ENCODE measurements around the gene SCAMP1.
"Not testable (repeated sequence)": the region's sequence is repeated elsewhere in the genome, so short reads cannot be mapped to it uniquely, and the experiment has no call there.

The SCAMP1 gene

GRCh38 chr5:78429332-78429980 lies 69.0 kb downstream of the SCAMP1 start:
- no peak for DNase-seq (ENCODE audit: low read depth)

- DNase-seq (ENCODE audit: low read depth) = no peak
Observed at GRCh38 chr5:78430866-78431265, 70.4 kb downstream of the SCAMP1 start.

- no peak for DNase-seq (ENCODE audit: low read depth)
Observed at GRCh38 chr5:78433972-78434371, 73.6 kb downstream of the SCAMP1 start.

- DNase-seq (ENCODE audit: low read depth) = no peak
Observed at GRCh38 chr5:78447775-78448424, 87.5 kb downstream of the SCAMP1 start.

DNA sequence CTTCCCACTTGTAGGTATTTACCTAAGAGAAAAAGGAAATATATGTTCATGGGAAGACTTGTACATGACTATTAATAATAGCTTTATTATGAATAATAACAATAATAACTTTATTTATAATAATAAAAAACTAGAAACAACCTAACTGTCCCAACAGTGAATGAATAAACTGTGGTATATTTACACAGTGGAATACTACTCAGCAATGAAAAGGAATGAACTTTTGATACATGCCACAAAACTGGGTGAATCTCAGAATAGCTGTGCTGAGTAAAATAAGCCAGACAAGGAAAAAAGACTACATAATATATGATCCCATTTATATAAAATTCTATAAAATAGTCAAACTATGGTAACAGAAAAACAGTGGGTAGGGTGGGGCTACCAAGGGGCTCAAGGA lies 88.7 kb downstream of the SCAMP1 start:
- DNase-seq (ENCODE audit: low read depth) = no peak

DNA sequence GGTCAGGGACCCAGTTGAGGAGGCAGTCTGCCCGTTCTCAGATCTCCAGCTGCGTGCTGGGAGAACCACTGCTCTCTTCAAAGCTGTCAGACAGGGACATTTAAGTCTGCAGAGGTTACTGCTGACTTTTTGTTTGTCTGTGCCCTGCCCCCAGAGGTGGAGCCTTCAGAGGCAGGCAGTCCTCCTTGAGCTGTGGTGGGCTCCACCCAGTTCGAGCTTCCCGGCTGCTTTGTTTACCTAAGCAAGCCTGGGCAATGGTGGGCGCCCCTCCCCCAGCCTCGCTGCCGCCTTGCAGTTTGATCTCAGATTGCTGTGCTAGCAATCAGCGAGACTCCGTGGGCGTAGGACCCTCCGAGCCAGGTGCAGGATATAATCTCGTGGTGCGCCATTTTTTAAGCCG lies 97.1 kb downstream of the SCAMP1 start:
- not testable (repeated sequence) for DNase-seq (ENCODE audit: low read depth)

- no peak for DNase-seq (ENCODE audit: low read depth)
Observed at GRCh38 chr5:78458843-78459242, 98.4 kb downstream of the SCAMP1 start.

GRCh38 chr5:78467140-78467539 lies 106.7 kb downstream of the SCAMP1 start:
- DNase-seq (ENCODE audit: low read depth) = no peak

- no peak for DNase-seq (ENCODE audit: low read depth)
Observed at GRCh38 chr5:78467752-78468357, 107.4 kb downstream of the SCAMP1 start.

- no peak for DNase-seq (ENCODE audit: low read depth)
Observed at GRCh38 chr5:78471896-78472295, 111.5 kb downstream of the SCAMP1 start.

DNA sequence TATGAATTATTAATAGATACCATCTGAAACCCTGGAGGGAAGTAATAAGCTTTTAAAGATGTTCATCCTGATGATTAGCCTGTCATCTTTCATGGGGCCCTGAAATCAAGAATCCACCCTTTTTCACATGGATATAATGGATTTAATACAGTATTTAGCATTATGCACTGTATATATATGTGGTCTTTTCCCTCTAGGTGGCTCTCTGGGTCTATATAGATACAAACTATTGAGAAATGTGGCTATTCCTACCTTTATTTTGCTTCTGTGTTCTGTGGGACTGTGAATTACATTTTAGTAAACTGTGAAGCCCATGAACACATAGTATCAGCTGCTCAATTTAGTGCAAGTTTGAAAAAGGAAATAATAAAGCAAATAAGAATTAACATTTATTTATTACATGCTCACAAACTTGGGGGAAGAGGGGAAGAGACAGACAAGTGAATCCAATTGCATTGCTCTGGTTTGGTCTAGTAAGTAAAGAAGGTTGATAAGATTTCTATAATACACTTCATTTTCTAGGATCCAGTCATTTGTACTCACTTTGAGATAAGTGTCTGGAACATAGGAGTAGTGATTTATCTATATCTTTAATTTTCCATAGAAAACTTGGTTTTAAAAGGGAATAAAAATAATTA lies 112.2 kb downstream of the SCAMP1 start:
- DNase-seq (ENCODE audit: low read depth) = no peak

- no peak for DNase-seq (ENCODE audit: low read depth)
Observed at GRCh38 chr5:78473751-78474150, 113.3 kb downstream of the SCAMP1 start.

GRCh38 chr5:78475370-78475769 lies 115.0 kb downstream of the SCAMP1 start:
- no peak for DNase-seq (ENCODE audit: low read depth)

DNA sequence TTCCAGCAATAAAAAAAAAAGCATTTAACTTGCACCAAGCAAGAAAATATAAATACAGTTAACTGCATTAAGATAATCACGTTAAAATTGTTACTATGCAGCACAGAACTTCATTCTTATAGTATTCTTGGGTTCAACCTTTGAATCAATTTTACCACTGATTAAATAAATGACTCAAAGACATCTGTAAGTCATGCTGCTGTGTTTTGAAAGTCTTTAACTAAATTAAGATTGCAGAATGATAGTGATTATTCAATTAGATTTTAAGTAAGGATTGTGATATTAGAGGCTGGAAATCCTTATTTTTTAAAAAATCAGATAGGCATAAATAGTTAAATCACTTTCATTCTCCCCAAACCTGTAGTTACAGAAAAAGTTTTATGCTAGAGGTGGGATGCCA lies 116.4 kb downstream of the SCAMP1 start:
- no peak for DNase-seq (ENCODE audit: low read depth)

GRCh38 chr5:78482948-78483347 lies 122.5 kb downstream of the SCAMP1 start:
- DNase-seq (ENCODE audit: low read depth) = no peak

- DNase-seq (ENCODE audit: low read depth) = no peak
Observed at GRCh38 chr5:78483809-78484521, 123.5 kb downstream of the SCAMP1 start.

DNA sequence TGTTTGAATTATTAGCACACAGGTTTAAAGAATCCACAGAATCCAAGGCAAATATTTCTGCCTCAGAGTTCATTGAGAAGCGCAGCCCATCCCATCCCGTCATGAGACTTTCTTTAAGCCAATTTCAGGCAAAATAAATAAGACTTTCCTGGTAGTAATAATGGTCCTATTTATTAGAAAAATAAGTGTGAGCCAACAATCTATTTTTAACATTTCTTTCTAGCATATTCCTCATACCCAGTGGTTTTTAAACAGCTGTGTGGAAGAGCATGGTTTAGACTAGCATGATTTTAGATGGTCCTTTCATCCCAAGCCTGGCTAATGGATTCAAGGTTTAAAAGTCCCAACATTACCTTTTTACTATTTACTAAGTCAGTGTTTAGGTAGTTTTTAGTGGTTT lies 125.8 kb downstream of the SCAMP1 start:
- DNase-seq (ENCODE audit: low read depth) = no peak

DNA sequence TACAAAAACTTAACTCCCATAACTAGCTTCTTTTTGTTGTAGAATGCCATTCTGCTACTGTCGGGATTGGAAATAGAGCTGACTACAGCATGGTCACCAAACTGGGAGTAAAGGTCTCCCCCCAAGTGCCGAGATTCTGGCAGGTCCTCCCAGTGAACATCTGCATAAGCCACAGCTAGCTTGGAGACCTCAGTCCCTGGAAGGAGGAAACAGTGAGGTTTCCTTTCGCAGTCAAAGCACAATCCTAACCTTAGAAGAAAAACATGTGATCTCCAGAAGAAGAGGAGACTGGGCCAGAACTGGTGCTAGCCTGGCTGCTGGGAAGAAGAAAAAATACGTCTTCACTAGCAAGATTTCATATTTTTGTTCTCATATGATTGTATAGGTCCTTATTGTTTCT lies 127.4 kb downstream of the SCAMP1 start:
- DNase-seq (ENCODE audit: low read depth) = no peak

DNA sequence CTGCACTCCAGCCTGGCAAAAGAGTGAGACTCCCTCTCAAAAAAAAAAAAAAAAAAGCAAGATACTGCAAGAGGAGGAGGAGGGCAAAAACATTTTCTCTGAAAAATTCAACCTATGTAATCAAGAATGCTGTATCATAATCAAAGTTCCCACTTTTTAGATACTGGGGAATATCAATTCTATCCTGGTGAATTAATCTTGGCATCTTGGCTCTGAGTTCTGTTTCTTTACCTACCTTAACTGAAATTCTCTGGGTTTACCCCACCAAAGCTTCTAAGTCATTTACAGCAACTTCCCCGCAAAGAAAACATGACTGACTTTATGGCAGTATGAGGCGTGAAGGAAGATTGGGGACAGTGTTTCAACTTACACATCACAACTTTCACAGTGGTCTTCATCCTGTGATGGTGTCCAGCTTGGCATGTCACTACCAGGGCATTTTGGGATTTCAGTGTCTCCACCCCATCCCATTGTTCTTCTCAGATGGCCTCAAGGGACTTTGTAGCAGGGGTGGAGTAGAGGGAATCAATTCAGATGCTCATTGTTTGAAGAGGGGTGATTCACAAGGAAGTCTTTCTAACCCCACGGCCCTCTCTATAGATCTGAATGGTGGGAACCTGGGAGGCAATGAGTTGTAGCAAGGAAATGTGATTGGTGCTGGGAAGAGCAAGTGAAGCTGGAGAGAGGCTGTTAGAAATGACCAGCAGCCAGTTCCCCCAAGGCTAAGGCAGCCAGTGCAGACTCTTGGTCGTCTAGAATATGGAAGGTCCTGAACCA lies 130.5 kb downstream of the SCAMP1 start:
- no peak for DNase-seq (ENCODE audit: low read depth)

- no peak for DNase-seq (ENCODE audit: low read depth)
Observed at GRCh38 chr5:78492224-78492623, 131.8 kb downstream of the SCAMP1 start.

DNA sequence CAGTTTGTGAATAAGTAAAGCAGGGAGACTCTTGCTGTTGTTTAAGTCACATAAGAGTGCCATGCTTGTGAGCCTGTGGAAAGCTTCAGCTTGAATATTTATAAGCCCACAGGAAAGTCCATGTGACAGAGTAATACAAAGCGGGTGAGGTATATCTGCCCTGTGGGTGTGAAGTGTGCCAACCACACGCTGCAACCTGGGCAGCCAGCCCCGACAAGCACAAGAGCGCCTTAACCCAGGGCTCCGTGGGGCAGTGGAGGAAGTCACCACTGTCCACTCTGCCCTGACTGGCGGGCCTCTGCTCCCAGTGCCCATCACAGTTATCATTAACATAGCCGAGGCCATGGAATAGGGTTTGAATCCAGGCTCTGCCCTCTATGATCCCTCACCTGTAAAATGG lies 132.2 kb downstream of the SCAMP1 start:
- DNase-seq (ENCODE audit: low read depth) = no peak

DNA sequence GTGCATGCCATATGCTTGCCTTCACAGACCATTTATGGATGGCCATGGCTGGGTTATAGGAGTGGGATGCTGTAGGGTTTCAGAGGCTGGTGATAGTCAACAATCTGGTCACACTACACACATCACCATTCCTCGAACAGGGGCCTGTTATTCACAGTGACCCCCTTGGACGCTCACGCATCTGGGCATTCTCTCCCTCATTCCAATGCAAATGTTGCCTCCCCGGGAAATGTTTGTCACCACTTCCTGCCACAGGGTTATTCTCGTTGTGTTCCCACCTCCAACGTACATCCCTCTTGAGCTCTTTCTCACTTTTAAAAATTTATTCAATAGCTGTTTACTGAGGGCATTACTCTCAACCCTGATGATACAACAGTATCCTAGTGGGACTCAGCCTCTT lies 135.4 kb downstream of the SCAMP1 start:
- DNase-seq (ENCODE audit: low read depth) = no peak

All from HS-27A (cell line).